ENCODE measurements around the gene EPN3.
A peak's percentile ranks its signal among the peaks of the same experiment; 100 is the strongest.

EPN3 gene

DNA sequence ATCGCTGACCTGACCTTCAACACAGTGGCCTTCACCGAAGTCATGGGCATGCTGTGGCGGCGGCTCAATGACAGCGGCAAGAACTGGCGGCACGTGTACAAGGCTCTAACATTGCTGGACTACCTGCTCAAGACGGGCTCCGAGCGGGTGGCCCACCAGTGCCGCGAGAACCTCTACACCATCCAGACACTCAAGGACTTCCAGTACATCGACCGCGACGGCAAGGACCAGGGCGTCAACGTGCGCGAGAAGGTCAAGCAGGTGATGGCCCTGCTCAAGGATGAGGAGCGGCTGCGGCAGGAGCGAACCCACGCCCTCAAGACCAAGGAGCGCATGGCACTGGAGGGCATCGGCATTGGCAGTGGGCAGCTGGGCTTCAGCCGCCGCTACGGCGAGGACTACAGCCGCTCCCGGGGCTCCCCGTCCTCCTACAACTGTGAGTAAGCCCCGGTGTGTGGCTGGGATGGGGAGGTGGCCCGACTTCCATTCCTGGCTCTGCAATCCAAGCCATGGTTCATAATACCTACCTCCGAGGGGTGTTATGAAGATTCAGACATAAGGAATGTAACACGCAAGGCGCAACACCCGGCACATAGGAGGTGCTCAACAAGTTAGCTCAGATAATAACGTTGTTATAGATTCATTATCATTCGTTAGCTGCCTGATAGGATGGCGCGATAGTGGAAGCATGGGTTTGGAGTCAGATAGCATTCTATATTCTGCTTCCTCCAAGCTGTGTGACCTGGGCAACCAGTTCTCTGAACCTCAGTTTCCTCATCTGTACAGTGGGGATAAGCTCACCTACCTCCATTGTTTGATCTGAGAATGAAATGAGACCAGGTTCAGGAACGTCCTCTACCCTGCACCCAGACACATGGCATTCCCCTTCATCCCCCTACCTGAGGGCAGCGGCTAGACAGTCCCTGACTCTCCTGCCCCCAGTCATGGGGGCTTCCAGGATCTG is 4.4 kb downstream of the EPN3 start:
- DNase-seq, result no peak

DNA sequence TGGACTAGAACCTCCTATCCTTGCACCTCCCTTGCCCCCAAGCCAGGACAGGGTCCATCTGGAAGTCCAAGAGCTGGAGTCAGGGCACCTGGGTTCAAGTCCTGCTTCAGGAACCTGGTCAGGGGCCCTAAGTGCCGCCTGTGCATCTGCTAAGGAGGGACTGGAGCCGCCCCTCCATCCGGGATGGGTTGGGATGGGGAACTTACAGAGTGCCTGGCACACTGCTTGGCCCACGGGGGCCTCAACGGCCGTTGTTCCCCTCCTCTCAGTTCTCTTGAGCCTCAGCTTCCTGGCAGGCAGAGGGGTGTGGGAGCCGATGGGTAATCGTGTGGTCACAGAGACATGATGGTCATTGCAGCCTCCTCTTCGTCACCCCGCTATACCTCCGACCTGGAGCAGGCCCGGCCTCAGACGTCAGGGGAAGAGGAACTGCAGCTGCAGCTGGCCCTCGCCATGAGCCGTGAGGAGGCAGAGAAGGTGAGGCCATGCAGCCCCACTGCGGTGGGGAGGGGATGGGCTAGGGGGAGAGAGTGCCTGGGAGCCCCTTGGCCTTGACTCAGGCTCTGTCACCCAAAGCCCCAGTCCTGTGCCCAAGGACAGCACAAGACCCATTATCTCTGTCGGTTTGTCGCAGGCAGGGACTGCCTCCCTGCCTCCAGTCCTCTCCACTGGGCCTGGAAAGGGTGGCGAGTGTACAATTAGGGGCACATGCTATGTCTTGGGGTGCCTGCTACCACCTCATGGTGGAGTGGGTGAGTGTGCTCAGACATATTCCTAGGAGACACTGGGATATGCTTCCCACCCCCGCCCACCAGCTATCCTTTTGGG is 5.4 kb downstream of the EPN3 start:
- DNase-seq, result no peak

DNA sequence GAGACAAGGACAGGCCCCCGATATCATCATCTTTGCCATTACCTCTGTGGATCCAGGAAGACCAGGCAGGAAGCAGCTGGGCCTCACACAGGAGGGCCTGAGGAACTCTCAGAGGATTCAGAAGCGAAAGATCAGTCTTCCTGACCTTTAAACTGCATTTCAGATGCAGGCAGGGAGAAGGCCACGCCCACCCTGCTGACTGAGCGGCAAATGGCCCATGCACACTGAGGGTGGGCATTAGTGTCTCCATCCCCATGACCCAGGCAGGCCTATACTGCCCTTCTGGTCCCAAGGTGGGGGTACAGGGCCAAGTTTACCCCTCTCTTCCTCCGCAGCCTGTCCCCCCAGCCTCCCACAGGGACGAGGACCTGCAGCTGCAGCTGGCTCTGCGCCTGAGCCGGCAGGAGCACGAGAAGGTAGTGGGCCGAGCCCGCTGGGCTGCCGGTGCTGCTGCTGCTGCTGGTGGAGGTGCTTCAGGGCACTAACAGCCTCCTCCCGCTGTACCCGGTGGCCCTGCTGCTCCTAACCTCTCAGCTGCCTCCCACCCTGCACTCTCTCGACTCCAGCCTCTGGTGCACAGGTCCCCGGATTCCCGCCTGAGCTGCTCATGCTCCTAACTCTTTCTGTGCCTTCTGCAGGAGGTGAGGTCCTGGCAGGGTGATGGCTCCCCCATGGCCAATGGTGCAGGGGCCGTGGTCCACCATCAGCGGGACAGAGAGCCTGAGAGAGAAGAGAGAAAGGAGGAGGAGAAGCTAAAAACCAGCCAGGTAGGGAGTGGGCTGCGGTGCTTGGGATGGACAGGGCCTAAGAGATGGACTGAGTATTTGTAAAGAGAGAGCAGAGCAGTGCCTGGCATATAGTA is 6.2 kb downstream of the EPN3 start:
- DNase-seq, result no peak

DNA sequence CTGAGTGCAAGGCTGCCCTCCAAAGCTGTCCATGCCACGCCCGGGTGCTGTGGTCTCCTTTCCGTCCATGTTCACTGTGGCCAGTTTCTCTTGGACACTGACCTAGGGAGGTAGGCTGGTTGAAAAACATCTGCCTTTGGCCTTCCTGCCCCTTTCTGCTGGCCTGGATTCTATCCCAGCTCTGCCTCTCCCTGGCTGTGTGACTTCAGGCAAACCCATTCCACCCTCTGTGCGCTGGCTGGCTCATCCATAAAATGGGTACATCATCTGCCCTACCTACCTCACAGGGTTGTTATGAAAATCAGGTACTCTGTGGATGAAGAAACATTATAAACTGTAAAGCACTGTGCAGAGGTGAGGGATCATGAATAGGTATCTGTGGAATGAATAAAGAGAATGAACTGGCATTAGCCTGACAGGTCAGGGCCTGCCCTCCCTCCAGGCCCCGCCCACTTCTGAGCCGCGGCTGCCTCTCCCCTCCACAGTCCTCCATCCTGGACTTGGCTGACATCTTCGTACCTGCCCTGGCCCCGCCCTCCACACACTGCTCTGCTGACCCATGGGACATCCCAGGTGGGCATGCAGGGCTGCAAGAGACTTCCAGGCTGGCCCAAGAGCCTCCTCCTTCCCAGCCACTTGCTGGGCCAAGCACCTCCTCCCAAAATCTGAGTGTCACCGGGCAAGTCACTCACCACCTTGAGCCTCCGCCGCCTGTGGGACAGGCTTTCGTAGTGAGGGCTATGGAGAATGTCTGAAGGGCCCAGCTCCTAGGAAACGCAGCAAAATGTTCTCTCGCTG is 7.4 kb downstream of the EPN3 start:
- no peak for DNase-seq

DNA sequence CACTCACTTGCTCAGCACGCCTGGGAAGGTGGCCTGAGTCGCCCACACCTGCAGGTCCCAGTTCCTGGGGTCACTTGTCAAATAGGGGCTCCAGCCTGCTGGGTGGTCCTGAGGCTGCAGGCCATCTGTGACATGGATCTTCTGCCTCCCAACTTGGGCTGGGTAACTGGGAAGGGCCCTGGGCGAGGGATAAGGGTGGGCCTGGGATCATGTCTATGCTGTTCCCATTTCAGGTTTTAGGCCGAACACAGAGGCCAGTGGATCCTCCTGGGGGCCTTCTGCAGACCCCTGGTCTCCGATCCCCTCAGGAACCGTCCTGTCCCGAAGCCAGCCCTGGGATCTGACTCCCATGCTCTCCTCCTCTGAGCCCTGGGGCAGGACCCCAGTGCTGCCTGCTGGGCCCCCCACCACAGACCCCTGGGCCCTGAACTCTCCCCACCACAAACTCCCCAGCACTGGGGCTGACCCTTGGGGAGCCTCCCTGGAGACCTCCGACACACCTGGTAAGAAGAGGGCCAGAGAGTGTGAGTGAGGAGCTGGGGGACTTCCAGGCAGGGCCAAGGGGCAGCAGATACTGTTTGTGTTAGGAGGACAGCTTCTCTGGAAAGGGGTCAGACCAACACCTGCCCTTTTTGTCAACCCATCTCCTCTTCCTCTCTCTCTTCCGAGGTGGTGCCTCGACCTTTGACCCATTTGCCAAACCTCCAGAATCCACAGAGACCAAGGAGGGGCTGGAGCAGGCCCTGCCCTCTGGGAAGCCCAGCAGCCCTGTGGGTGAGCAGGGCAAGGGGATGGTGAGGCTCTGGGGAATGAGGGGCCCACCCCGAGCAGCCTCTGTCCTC is 8.2 kb downstream of the EPN3 start:
- DNase-seq, result no peak

DNA sequence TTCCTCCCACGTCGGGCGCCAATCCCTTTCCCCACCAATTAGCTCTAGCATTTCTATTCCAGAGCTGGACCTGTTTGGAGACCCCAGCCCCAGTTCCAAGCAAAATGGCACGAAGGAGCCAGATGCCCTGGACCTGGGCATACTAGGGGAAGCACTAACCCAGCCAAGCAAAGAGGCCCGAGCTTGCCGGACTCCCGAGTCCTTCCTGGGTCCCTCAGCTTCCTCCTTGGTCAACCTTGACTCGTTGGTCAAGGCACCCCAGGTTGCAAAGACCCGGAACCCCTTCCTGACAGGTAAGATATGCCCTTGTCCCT is 8.8 kb downstream of the EPN3 start:
- no peak for DNase-seq

DNA sequence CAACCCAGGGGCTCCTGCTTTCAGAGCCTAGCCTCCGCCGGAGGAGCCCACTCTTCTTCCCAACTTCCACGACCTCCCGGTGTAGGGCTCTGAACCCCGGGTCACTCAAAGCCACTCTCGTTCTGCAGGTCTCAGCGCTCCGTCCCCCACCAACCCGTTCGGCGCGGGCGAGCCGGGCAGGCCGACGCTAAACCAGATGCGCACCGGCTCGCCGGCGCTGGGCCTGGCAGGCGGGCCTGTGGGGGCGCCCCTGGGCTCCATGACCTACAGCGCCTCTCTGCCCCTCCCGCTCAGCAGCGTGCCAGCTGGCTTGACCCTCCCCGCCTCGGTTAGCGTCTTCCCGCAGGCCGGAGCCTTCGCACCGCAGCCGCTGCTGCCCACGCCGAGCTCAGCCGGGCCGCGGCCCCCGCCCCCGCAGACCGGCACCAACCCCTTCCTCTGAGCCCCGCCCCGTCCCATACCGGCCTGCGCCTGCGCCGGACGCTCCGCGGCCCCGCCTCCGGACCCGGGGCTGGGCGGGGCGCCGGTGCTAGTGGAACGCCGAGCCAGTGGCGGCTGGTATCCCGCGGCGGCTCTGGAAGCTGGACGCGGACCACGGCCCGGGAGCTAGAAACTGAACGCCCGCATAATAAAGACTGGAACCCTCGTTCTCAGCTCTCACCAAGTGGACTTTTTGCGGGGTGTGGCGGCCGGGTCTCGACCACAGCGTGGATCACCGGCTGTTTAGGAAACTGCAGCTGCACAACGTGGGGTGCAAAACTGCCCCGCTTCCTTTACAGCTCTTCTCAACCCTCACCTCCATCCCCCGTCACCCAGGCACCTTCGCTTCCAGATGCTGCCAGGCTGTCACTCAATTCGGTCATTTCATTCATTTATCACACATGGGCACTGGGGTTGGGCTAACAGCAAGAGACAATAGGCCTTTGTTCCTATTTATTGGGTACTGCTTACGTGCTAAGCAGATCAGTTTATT is 9.5 kb downstream of the EPN3 start:
- DNase-seq, result peak; percentile 84

DNA sequence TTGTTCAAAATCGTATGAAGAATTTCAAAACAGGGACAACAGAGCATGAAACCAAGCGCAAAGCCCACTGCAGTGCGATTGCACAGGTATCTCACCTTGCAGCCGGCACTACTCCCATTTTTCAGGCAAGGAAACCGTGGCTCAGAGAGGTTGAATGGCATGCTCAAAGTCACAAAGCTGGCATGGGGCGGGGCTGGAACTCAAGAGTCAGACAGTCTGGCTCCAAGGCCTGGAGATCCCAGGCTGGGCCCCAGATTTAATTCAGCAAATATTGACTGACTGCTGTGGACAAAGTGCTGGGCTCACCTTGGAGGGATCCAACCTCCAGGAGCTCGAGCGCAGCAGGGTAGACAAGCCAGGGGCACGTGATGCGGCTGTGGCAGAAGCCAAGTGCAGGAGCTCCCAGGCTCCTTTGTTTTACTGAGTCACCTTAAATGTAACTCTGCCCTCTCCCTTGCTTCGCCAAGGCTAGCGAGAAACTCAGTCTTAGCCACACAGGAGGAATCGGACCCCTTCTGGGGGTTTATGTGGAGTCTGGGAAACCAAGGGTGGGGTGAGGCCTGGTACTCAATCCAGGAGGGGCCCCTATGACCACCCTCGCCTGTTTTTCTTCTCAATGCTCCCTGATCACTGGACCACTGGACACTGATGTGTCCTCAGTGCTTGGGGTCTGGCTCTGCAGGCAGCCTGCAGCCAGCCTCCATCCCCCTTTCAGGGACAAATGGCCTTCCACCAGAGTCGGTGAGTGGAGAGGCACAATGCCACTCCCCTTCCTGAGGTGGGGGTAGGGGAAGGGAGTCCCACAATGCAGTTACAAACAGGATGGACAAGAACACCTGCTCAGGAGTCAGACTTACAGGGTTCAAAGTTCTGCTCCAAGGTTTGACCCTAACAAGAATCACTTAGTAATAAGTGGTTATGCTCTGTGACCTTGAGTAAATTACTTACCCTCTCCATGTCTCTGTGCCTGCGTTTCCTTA is 10.6 kb downstream of the EPN3 start:
- DNase-seq, result no peak

DNA sequence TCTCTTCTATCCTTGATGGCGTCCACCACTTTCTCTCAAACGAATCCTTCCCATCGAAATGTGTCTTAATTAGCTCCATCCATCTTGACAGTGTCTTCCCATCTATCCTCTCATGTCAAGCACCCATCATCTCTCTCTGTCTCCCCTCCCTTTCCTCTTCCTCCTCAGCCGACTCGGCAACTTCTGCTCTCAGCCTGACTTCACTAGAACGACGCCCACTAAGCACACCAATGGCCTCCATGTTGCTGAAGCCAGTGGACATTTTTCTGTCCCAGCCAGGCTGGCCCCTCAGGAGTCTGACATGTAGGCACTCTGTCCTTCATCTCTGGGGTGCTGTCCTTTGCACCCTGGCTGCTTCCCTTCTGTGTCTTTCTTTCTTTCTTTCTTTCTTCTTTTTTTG is 12.0 kb downstream of the EPN3 start:
- DNase-seq, result no peak

DNA sequence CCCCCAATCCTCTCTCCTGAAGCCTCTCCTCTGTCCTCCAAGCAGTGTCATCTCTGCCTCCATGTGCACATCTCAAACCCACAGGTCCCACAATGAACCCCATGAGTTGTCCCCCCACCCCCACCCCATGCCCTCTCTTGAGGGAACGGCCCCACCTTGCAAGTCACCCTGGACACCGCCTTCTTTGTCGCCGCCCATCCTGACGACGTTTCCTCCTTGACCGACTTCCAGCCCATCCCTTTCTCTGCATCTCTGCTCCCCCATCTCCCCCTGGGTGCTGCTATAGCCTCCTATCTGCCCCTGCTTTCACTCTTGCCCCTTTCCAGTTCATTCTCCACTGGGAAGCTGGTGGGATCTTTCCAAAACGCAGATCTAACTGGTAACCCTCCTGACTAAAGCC is 12.8 kb downstream of the EPN3 start:
- no peak for DNase-seq

DNA sequence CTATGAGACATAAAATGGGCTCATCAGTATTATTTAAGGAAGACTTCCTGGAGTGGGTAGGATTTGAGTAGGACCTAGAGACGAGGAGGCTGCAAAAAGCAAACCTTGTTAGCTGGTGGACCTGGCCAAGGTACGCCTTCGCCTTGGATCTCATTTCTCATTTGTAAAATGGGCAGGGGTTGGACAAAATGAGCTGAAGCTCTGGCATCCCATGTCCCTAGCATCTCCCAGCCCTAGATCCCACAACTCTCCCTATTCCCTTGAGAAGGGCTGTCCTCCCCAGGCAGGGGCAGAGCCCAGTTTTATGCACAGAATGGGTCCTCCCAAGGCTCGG is 14.1 kb downstream of the EPN3 start:
- DNase-seq, result no peak

DNA sequence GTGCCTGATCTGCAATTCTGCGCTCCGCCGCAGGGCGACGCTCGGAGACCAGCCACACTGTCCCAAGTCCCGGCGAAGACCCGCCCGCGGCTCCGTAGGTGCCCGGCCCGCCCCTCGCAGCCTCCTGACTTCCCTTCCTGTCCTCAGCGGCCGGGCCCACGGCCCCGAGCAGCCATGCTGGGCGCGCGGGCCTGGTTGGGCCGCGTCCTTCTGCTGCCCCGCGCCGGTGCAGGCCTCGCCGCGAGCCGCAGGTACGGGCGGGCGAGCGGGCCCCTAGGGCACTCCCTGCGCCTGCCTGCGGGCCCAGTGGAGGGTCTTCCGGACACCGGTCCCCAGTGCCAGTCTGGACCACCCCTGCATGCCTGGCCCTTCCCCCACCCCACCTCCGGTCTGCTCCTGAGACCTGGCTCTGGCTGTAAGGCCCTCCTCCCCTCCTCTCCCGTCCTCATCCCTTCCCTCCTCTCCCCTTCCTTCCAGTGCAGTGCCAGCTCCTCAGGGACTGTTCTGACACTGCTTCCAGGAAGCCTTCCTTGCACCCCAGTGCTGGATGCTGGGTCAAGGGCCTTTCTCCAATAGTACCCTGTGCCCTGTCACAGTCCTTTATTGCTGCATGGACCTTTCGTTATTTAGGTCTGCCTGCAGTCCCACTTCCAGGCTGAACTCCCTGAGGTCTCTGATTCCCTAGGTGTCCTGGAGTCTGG is 14.7 kb downstream of the EPN3 start, which contains the start of gene SPATA20:
SPATA20 (plus strand) TSS at position 140 of the 701 bp plus-strand sequence; CDS start at position 175, 35 bp downstream.
- DNase-seq, result peak; percentile 80

DNA sequence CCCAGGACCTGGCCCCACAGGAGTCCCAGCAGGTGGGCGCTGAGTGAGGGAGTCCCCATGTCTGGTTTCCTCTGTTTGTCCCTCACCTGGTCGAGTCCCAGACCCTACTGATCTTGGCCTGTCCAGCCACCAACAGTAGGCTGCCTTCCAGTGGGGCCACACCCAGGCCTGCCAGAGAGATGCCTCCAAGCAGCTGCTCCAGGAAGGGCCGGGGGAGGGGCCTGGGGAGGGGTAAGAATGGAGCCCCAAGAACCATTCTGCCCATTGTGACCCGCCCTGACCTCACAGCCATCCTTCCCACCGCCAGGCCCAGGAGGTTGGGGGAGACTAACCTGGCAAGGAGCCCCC is 15.2 kb downstream of the EPN3 start:
- no peak for DNase-seq

DNA sequence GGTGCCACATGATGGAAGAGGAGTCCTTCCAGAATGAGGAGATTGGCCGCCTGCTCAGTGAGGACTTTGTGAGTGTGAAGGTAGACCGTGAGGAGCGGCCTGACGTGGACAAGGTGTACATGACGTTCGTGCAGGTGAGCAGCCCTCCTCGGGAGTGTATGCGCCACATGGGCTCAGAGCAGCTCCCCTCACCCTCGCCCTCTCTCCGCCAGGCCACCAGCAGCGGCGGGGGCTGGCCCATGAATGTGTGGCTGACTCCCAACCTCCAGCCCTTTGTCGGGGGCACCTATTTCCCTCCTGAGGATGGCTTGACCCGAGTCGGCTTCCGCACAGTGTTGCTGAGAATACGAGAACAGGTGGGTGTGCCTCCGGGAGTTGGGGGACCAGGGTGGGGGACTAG is 16.3 kb downstream of the EPN3 start:
- DNase-seq, result no peak

DNA sequence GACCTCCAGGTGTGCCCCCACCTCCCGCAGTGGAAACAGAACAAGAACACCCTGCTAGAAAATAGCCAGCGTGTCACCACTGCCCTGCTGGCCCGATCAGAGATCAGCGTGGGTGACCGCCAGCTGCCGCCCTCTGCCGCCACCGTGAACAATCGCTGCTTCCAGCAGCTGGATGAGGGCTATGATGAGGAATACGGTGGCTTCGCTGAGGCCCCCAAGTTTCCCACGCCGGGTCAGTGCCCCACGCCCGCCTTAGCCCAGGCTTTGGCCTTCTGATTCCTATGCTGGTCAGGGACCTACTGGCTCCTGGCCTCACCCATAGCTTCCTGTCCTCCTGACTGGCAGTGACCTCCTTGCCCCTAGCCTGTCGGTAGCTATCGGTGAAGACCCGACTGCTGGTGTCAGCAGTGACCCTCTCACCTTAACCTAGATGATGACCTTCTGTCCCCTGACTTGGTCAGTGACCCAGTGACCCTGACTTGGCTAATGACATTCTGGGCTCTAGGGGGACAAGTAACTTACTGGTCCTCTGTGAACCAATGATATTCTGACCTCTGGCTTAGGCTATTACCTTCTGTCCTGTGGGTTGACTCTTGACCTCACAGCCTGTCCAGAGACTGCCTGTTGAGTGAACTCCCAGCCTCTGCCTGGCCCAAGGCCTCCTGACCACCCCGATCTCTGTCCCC is 16.9 kb downstream of the EPN3 start:
- DNase-seq, result no peak

DNA sequence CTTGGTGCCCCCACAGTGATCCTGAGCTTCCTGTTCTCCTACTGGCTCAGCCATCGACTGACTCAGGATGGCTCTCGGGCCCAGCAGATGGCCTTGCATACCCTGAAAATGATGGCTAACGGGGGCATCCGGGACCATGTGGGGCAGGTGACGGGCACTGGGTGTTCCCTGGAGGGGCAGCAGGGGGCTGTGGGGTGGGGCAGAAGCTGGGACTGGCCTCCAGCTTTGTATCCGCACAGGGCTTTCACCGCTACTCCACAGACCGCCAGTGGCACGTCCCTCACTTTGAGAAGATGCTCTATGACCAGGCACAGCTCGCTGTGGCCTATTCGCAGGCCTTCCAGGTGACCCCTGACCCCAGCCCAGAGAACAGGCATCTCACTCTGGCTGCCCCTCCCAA is 17.4 kb downstream of the EPN3 start:
- DNase-seq, result no peak

DNA sequence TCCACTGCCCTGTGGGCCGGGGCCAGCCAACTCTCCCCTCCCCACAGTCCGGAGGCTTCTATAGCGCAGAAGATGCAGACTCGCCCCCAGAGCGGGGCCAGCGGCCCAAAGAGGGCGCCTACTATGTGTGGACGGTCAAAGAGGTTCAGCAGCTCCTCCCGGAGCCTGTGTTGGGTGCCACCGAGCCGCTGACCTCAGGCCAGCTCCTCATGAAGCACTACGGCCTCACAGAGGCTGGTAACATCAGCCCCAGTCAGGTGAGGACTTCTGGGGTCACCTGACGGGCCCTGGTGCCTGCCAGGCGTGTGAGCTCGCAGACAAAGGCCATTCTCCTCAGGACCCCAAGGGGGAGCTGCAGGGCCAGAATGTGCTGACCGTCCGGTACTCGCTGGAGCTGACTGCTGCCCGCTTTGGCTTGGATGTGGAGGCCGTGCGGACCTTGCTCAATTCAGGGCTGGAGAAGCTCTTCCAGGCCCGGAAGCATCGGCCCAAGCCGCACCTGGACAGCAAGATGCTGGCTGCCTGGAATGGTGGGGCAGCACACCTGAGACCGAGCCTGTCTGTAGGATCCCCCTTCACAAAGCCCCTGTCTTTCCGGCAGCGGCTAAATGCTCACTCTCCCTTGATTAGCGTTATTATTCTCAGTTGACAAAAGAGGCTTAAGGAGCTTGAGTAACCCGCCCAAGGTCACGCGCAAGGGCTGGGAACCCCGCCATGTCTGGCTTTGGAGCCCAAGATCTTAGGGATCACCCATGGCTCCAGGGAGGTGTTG is 18.3 kb downstream of the EPN3 start:
- DNase-seq, result no peak
